ENCODE data around the gene LBX2.

Gene LBX2

GRCh38 chr2:74525717-74526648, 26.6 kb upstream of the LBX2 start, which contains the start of gene DQX1:
TSS of gene DQX1 (minus strand) at chr2:74526231. CDS start at chr2:74525729, 502 bp downstream.
- DNase-seq (ENCODE audit: low spot score) = peak; percentile 31

GRCh38 chr2:74524955-74525716, 25.7 kb upstream of the LBX2 start:
- DNase-seq (ENCODE audit: low spot score) = no peak

GRCh38 chr2:74524005-74524404, 24.6 kb upstream of the LBX2 start:
- DNase-seq (ENCODE audit: low spot score) = no peak

- no peak for DNase-seq (ENCODE audit: low spot score)
These were observed 23.1 kb upstream of the LBX2 start for GRCh38 chr2:74522516-74522915.

- DNase-seq (ENCODE audit: low spot score) = no peak
These were observed 17.2 kb upstream of the LBX2 start for GRCh38 chr2:74516650-74517049.

GRCh38 chr2:74515981-74516633, 16.7 kb upstream of the LBX2 start:
- DNase-seq (ENCODE audit: low spot score) = peak; percentile 89

- DNase-seq (ENCODE audit: low spot score) = no peak
These were observed 16.0 kb upstream of the LBX2 start for GRCh38 chr2:74515271-74515980.

- DNase-seq (ENCODE audit: low spot score) = no peak
These were observed 15.2 kb upstream of the LBX2 start, which contains the start of gene TLX2 for GRCh38 chr2:74514368-74515270. TSS of gene TLX2 (plus strand) at chr2:74514450. CDS start at chr2:74514807, 357 bp downstream.

GRCh38 chr2:74513605-74514367, 14.4 kb upstream of the LBX2 start:
- DNase-seq (ENCODE audit: low spot score) = no peak

GRCh38 chr2:74512744-74513604, 13.6 kb upstream of the LBX2 start:
- no peak for DNase-seq (ENCODE audit: low spot score)

GRCh38 chr2:74511104-74511989, 11.9 kb upstream of the LBX2 start:
- no peak for DNase-seq (ENCODE audit: low spot score)

GRCh38 chr2:74510272-74510671, 10.9 kb upstream of the LBX2 start:
- no peak for DNase-seq (ENCODE audit: low spot score)

GRCh38 chr2:74507926-74508520, 8.6 kb upstream of the LBX2 start:
- peak; percentile 77 for DNase-seq (ENCODE audit: low spot score)

GRCh38 chr2:74507145-74507925, 7.9 kb upstream of the LBX2 start, which contains the start of gene PCGF1:
TSS of gene PCGF1 (minus strand) at chr2:74507695. CDS start at chr2:74507668, 27 bp downstream.
- peak; percentile 98 for DNase-seq (ENCODE audit: low spot score)

- DNase-seq (ENCODE audit: low spot score) = no peak
These were observed 6.2 kb upstream of the LBX2 start for GRCh38 chr2:74505448-74506246.

GRCh38 chr2:74504591-74504990, 5.2 kb upstream of the LBX2 start:
- no peak for DNase-seq (ENCODE audit: low spot score)
